IMR-90 (cell line): ENCODE results near the gene ABCA8.

Experiments used
- ELK1 ChIP-seq: fragments of 150-350 bp; IDR thresholded peaks from 2 replicates; pipeline ENCODE4 v1.6.1; 2016; ENCODE audit warnings: low read depth, mild to moderate bottlenecking, low read length, moderate library complexity, borderline replicate concordance
- RFX5 ChIP-seq: IDR thresholded peaks from 2 replicates; pipeline ENCODE4 v1.8.0; 2012; ENCODE audit warnings: low read depth, mild to moderate bottlenecking, low read length, moderate library complexity
- TF ChIP-seq, protein P1 (sequence below): conservative IDR thresholded peaks from 2 replicates; pipeline ENCODE4 v1.5.1; 2012; ENCODE audit warnings: mild to moderate bottlenecking, low read depth, low read length, improper control_type of control experiment

GRCh38 chr17:68870161-68870826, 84.9 kb downstream of the ABCA8 start:
- TF ChIP-seq RFX5 (no peak), ELK1 (no peak)
- TF ChIP-seq, protein P1, sequence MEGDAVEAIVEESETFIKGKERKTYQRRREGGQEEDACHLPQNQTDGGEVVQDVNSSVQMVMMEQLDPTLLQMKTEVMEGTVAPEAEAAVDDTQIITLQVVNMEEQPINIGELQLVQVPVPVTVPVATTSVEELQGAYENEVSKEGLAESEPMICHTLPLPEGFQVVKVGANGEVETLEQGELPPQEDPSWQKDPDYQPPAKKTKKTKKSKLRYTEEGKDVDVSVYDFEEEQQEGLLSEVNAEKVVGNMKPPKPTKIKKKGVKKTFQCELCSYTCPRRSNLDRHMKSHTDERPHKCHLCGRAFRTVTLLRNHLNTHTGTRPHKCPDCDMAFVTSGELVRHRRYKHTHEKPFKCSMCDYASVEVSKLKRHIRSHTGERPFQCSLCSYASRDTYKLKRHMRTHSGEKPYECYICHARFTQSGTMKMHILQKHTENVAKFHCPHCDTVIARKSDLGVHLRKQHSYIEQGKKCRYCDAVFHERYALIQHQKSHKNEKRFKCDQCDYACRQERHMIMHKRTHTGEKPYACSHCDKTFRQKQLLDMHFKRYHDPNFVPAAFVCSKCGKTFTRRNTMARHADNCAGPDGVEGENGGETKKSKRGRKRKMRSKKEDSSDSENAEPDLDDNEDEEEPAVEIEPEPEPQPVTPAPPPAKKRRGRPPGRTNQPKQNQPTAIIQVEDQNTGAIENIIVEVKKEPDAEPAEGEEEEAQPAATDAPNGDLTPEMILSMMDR: no peak
